HG02870 (cell line): ENCODE data around the gene LMO7.

Experiments
- ATAC-seq: cut with Tn5 transposase; IDR thresholded peaks from one replicate; pipeline ENCODE4 v1.9.1; 2021; ENCODE audit warnings: mild to moderate bottlenecking, moderate library complexity; ENCODE audit not compliant: unreplicated experiment

The LMO7 gene

DNA sequence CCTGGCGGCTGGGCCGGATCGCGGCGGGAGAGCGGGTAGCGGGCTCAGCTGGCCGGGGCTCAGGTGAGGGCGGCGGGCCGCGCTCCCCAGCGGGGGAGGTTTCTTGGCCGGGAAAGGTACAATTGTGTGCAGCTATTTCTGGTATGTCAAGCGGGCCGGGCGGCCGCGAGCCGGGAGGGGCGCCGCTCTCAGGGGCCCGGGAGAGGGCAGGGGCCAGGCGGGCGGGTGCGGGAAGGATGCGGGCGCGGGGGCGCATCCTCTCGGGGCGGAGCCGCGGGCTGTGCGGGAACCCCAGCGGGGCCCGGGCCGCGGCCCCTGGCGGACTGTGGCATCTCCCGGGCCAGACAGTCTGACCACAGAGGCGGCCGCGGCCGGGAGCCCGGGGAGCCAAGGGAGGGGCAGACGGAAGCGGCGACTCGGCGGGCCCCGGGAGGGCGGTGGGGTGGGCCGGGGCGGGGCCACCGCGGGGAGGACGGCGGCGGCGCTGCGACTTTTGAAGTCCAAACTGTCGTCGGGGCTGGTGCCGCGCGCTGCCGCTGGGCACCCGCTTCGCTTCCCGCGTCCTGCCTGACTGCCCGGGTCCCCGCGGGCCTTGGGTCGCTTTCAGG, at the start of gene LMO7:
TSS of gene LMO7 (plus strand) at position 503 of the 608 bp plus-strand sequence. CDS start 328 bp downstream, outside the sequence.
- peak; percentile 50 for ATAC-seq

DNA sequence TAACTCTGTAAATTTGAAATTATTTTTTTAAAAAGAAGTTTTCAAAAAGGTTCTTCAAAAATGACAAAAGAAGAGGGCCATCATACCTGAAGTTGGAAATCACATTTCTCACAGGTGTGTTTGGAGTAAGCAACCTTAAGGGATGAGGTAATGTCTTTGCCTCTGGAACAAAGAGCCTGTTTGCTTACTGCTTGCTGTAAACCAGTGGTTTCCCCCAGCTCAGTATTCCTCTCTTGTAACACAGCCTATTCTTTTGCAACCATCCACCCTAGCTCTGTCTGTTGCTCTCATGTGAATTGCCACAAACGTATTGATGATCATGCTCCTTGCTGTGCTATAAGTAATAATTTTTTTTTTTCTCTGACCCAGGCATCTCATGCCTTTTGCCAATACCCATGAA, 48.5 kb upstream of the LMO7 start:
- no peak for ATAC-seq

DNA sequence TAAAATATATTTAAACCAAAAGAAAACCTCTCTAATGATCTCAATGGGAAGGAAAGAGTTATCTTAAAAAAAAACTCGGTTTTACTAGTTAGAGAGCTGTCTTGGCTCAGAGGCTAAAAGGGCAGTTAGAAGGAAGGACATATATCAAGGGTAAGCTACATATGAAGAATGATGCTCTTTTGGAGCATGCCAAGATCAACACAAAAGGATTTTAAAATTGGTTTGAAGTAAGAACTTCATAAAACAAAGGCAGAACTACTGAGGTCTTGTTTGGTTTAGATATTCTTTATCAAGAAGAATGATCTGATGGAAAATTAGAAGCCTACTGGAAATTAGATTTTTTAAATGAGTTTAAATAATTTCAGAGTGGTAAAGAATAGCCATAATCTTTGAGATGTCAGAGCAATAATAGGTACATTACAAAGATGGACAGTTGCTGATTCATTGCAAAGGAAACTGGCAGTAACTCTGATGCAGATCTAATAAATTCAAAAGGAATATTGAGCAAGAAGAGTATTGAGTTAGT, 39.4 kb upstream of the LMO7 start:
- no peak for ATAC-seq

DNA sequence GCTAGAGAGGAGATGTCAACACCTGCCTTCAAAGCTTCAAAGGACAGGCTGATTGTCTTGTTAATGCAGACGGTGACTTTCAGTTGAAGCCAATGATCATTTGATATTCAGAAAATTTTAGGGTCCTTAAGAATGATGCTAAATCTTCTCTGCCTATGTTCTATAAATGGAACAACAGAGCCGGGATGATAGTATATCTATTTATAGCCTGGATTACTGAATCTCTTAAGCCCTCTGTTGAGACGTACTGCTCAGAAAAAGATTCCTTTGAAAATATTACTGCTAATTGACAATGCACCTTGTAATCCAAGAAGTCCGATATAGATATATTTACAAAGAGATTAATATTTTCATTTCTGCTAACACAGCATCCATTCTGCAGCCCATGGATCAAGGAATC, 35.8 kb upstream of the LMO7 start:
- ATAC-seq, result no peak

DNA sequence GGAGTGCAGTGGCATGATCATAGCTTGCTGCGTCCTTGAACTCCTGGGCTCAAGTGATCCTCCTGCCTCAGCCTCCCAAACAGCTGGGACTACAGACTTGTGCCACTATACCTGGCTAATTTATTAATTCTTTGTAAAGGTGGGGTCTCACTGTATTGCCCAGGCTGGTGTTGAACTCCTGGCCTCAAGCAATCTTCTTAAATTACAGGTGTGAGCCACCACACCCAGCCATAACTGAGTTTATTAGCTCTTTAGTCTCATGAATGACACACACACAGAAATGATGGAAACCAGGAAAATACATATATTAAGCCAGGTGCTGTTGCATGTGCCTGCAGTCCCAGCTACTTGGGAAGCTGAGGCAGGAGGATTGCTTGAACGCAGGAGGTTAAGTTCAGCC, 33.1 kb upstream of the LMO7 start:
- no peak for ATAC-seq

DNA sequence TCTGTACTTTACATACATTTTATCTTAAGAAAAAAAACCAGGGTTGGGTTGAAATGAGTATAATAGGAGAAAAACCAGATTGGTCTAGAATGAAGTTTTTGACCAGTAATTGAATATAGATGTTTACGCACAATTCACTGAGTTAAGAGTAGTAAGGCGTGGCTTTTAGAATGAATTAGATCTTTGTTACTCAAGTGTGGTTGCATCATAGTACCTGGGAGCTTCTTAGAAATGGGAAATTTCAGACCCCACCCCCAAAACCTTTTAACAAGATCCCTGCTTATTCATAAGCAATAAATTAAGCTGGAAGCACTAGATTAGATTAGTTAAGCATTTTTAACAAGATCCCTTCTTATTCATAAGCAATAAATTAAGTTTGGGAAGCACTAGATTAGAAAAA, 28.7 kb upstream of the LMO7 start:
- no peak for ATAC-seq

DNA sequence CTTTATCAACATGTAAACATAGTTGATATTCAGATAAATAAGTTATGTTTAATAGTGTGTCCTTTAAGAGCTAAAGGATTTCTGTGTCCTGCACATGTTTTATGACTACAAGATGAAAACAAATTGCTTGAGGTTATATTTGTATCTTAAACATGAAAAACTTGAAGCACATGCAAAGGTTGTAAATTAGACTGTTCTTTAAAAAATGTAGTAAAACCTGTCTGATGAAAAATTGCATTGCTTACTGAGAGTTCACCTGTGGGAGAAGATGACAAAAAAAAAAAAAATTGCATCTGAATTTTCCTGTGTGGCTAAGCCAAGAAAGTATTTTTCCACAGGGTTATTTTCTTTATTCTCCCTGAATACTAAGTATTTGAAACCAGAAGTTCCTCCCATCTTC, 25.7 kb upstream of the LMO7 start:
- ATAC-seq, result no peak

DNA sequence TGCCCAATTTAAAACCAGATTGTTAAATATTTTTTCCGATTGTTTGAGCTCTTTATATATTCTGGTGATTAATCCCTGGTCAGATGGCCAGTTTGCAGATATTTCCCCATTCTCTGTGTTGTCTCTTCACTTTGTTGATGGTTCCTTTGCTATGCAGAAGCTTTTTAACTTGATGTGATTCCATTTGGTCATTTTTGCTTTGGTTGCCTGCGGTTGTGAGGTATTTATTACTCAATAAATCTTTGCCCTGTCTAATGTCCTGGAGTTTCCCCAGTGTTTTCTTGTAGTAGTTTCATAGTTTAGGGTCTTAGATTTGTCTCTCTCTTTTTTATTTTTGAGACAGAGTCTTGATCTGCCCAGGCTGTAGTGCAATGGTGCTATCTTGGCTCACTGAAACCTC, 23.8 kb upstream of the LMO7 start:
- no peak for ATAC-seq

DNA sequence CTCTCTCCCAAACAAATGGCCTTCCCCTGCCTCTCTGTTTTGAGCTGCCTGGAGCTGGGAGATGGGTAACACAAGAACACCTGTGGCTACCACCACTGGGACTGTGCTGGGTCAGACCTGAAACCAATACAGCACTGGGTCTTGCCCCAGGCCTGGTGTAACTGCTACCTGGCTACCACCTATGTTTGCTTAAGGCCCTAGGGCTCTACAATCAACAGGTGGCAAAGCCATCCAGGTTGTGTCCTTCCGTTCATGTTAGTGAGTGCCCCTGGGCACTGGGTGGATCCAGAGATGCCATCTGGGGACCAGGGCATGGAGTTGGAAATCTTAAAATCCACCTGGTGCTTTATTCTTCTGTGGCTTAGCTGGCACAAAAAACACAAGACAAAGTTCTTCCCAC, 18.9 kb upstream of the LMO7 start:
- ATAC-seq, result no peak

DNA sequence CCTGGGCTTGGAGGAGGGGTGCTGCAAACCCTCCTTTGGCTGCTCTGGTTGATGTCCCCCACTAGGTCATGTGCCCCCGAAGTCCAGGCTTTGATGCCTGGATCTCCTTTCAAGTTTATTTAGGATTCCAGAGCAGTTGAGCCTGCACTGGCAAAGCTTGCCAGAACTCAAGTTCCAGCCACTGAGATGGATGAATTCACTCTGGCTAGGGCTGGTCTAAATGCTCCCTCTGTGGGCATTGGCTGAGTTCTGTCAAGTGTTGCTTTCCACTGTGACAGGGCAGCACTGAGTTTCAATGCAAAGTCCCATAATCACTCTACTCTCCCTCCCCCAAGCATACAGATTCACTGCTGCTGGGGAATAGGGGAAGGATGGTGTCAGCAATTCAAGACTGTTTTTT, 17.8 kb upstream of the LMO7 start:
- no peak for ATAC-seq

DNA sequence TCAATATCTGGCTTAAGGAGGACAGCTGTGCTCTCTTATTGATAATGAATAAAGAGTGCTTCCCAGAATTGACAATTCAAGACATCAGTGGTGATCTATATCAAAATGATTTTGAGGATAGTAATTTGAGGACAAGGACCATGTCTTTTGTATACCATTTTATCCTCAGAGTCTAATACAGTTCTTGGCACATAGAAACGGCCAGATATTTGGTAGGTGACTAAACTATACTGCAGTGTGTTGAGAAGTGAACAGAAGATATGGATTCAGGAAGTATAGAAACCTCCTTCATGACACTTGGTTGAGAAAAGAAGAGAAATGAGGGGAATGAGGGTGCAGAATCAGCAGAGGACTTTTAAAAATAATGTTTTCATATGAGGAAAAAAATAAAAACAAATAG, 16.1 kb upstream of the LMO7 start:
- no peak for ATAC-seq

DNA sequence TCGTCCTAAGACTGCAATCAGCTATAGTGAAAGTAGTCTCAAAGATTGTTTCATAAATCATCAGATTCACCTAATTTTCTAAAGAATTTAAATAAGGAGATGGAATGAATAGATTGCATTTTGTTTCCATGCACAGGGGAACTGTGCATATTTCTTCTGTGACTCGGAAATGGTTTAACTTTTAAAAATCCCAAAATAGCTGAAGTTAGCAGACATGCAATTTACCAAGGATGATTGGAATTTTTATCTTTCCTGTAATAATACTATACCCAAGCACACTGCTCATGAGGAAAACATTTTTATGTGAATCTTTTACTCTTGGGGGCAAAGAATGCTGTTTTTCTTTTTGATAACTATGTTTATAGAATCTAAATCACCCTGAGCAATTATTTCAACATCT, 15.0 kb upstream of the LMO7 start:
- ATAC-seq, result no peak

DNA sequence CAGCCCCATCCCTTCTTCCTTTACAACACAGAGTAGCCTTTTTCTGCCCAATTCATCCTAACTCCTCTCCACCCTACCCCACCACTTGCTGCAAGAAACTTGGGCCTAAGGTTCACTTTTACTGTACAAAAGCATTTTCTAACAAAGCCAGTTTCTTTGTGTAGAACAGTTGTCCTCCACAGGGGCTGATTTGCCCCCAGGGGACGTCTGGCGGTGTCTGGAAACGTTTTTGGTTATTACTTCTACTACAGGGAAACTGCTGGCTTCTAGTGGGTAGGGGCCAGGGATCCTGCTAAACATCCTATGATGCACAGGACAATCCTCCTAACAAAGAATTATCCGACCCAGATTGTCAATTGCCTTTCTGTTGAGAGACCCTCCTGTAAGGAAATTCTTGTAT, 7.3 kb upstream of the LMO7 start:
- ATAC-seq, result no peak

DNA sequence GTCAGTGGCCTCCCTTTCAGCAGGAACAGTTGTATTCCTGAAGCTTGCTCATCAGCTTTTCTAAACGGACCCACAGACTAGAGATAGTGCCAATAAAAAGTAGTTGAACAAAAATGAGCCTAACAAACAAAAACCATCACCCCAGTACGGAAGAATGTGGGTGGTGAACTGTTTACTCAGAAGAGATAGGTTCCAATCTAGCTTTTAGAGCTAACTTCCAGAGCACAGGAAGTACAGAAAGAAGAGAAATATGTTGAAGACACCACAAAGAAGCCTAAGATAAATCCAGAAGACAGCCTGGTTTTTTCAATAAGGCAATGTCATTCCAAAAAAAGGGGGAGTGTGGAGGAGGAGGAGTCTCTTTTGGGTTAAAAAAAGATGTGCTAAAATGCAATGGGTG, 2.8 kb upstream of the LMO7 start:
- no peak for ATAC-seq

DNA sequence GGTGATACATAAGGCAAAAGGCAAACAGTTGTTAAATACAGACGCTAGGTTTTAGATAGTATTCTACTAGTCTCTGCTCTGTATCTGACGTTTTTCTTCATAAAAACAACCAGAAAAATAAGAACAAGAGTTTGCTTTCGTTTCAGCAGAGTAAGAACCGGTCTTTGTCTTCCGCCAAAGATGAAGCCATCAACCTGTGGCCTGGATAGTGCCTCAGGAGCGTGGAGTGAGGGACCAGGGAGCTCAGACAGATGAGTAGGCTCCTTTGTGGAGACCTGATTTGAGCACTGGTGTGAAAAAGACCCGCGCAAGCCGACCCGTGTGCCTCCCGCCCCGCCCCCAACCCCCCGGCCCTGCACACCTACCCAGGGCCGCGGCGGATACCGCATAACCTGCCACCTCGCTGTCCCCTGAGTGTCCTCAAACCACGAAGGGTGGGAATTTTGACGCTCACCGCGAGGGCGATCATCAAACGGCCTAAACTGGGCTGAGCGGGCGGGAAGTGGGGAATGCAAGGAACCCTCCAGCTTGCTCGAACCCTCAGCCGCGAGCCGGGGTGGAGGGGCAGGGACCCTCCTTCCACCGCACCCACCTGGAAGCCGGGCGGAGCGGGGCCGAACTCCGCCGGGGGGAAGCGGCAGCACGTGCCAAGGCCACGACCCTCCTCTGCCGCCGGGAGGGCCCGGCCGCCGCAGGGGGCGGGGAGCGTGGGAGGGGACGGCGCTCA, 866 bp upstream of the LMO7 start:
- peak; percentile 2 for ATAC-seq

DNA sequence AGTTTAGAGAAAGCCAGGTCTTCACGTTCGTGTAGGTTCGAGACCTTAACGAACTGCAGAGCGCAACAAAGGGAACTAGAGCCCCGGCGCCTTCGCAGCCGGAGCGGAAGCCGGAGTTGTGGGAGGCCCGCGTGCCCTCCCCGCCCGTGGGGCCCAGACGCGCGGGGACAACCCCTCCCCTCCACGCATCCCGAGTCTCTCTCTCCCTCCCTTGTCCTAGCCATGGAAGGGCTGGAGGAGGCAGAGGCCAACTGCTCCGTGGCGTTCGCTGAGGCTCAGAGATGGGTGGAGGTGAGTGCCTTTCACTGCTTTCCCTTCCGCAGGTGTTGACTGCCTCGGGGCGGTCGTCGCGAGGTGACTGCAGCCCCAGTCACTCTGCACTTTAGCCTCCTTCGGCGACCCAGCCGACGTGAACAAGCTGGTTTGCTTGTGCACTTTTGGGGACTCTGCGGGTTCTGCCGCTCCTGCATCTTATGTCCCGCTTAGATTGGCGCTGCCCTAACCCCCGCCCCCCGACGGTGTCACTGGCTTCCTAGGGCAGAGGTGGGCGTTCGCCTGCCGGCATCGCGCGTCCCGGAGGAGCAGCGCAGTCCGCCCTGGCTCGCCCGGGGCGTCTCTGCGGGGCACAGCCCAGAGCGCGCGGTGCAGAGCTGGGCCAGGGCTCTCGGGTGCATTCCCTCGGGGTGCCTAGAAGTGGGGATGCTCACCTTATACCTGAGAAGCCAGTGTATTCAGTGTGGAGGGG, 478 bp downstream of the LMO7 start:
- peak; percentile 36 for ATAC-seq

DNA sequence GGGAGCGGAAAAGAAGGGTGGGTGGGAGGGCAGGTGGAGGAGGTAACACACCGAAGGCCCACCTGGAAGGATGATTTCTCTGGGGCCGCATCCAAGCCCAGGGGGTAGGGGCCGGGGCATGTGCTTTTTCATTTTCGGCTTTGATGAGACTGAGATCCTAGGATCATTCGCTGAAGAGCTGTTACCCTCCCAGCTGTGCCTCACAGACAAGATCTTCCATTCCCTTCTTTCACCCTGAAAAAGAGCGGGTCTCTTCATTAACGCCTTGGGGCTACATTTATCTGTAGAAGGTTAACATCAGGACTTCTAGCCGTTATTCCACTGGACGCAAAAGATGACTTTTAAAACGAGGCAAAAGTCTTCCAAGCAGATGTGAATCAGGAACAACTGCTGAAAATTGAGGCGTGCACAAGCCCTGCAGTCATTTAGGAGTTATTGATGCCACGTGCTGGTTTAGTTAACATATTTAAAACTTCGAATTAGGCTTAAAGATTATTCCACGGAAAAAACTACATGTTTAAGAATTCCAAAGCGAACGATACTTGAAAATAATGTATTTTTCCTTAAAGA, 1.1 kb downstream of the LMO7 start:
- no peak for ATAC-seq

DNA sequence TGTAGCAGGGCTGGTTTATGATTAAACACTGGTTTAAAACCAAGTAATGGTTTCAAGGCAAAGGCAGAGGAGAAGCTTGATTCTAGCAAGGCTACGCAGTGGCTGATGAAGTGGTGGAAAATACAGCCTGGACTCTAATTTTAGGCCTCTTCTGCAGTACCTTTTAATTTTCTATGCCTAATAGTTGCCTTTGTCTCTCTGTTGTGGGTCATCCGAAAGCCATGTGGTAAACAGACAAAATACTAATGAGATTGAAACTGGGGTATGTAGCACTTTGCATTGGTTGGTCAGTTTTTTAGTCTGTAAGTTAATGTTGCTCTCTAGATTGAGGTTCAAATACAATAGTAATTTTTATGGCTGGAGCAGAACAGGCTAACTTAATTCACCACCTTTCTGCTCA, 3.3 kb downstream of the LMO7 start:
- no peak for ATAC-seq

DNA sequence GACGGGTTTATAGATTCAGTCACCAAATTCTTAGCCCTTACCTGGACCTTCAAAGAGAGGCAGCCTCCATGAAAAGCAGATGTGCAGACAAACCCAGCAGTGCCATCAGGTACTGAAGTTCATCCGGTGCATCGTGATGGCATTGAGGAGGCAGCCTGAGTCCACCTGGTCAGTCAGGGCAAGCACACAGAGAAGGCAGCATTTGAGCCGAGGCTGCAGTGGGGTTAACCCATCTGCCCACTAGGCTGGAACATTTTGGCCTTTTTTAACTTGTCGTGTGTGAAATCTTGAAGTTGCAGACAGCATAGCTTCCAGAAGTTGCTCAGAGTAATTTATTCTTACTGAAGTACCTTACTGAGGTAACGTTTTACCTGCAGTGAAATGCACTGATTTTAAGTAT, 4.9 kb downstream of the LMO7 start:
- no peak for ATAC-seq

DNA sequence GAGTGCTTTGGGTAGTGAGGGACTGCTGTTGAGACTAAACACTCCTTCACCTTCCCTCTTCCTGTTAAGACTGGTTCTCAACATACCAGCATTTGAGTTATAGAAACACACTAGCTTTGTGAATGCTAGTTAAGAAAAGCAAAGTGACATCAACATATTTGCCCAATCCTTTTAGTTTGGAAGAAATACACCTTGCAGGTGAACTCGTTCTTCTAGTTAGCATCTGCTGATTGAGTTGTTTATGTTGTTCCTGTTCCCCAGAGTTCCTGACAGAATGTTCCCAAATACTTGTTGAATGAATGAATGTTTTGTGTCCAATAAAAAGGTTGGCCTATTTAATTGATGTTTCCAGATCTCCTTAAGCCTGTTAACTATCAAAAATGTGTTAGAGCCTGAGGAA, 7.1 kb downstream of the LMO7 start:
- no peak for ATAC-seq

DNA sequence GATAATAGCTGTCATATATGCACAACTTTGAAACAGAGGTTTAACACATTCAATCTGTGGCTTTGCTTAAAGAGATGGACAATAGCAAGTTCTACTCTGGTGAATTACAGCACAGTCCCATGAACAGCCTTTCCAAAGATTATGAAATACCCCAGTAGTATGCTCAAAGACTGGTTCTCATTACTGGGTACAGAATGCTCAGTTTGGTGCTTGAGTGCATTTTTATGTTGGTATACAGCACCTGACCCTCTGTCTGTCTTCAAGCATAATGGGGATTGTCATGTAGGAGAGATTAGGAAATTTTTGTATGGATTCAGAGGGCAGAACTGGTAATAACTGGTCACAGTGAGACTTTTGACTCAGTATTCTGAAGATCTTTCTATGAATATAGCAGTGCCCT, 7.6 kb downstream of the LMO7 start:
- no peak for ATAC-seq

DNA sequence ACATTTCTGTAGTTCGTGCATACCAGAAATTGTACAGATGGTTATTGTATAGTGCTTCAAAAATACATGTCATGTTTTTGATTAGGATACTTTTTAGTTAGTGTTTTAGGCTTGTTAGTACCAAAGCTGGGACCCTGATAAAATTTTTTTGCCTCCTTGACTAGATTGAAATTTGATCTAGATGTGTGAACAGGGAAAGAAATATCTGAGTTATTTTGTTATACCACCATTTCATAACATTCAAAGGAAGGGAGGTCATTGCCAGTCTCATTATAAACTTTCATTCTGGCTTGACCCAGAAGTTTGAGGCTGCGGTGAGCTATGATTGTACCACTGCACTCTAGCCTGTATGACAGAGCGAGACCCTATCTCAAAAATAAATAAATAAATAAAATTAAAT, 9.0 kb downstream of the LMO7 start:
- no peak for ATAC-seq
